Mucosa of descending colon (tissue), 3 donors: ENCODE results near the gene ADAM12. TPM values are rescaled to one million over a fixed set of nuclear protein-coding genes. Genes with fewer than 3 reads are reported as not detected.

Source experiments
- ATAC-seq: fragments of 200-7000 bp; cut with Tn5 transposase; one replicate; pipeline ENCODE4 v1.9.1; 2020; ENCODE audit warnings: mild to moderate bottlenecking, moderate library complexity
- DNase-seq, 3 donors: peaks; one replicate each; pipeline ENCODE4 v3.0.0-alpha.2; 2020
- H3K36me3 ChIP-seq: fragments of 200-600 bp; one replicate; pipeline ENCODE4 v1.8.0; 2021; ENCODE audit warnings: low read depth, mild to moderate bottlenecking
- H3K4me1 ChIP-seq: fragments of 200-600 bp; one replicate; pipeline ENCODE4 v1.8.0; 2021; ENCODE audit warnings: low read depth, mild to moderate bottlenecking
- H3K4me3 ChIP-seq: fragments of 200-600 bp; one replicate; pipeline ENCODE4 v1.8.0; 2021; ENCODE audit warnings: mild to moderate bottlenecking
- H3K9me3 ChIP-seq: fragments of 200-600 bp; one replicate; pipeline ENCODE4 v1.8.0; 2021; ENCODE audit warnings: mild to moderate bottlenecking
- intact Hi-C, 2 donors: fragments of 100-400 bp; cut with DNase I in 1 of 2; cut with micrococcal nuclease in 1 of 2; formaldehyde crosslinking; loops; one replicate each; pipeline versions ENCODE4 v1.11.0 to v1.11.1; 2022; cut with DNase I, micrococcal nuclease
- total RNA-seq, 3 donors: library from RNA; stranded (reverse); fragmentation: NEBNext Ultra II Directional in 2 of 3; extraction: Animal tissue kit (Norgen Biotek cat#: 25700) in 2 of 3; gene quantifications; one replicate each; pipeline versions ENCODE4 v1.2.1 to v1.2.4, GENCODE V29; 2021 to 2023
- TF ChIP-seq, protein P1 (sequence below): fragments of 200-600 bp; IDR thresholded peaks from one replicate; pipeline ENCODE4 v1.8.0; 2022; ENCODE audit warnings: antibody characterized with exemption, mild to moderate bottlenecking
- donor health status: DM: no; HTN: no; CAD: no; lungs with moderate emphysema.
- donor health status: DM: no; HTN: no; CAD: no.
- donor health status: DM: no; HTN: yes; CAD: no.

The ADAM12 gene
- total RNA-seq, 3 donors from 2014 or later: 0.20 to 0.89 (median 0.66) TPM

DNA sequence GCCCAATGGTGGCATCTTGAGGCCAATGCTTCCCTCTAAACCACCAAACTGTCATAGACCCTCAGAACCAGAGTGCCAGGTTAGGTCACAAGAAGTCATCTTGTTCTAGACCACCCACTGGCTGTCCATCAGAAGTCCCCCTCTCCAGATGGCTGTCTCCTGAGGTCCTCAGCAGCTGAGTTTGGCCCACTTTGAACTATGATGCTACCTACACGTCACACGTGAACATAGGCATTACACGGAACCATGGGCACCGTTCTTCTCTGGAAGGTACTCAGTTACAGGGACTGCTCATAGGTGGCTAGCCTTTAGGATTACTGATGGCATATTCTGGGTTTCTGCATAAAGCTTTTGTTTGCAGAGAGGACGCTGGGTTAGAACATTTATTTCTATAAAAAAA, 166.4 kb downstream of the ADAM12 start:
- ATAC-seq (no peak), DNase-seq (no peak)
- no peaks in the 10 kb centered on the region for H3K9me3 ChIP-seq
- H3K36me3 ChIP-seq: no peaks in the 10 kb centered on the region
- intact Hi-C loops: no loop called here
- TF ChIP-seq, protein P1, sequence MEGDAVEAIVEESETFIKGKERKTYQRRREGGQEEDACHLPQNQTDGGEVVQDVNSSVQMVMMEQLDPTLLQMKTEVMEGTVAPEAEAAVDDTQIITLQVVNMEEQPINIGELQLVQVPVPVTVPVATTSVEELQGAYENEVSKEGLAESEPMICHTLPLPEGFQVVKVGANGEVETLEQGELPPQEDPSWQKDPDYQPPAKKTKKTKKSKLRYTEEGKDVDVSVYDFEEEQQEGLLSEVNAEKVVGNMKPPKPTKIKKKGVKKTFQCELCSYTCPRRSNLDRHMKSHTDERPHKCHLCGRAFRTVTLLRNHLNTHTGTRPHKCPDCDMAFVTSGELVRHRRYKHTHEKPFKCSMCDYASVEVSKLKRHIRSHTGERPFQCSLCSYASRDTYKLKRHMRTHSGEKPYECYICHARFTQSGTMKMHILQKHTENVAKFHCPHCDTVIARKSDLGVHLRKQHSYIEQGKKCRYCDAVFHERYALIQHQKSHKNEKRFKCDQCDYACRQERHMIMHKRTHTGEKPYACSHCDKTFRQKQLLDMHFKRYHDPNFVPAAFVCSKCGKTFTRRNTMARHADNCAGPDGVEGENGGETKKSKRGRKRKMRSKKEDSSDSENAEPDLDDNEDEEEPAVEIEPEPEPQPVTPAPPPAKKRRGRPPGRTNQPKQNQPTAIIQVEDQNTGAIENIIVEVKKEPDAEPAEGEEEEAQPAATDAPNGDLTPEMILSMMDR: no peak
- H3K4me1 ChIP-seq: no peaks in the 10 kb centered on the region
- no peak overlapping the region for H3K4me3 ChIP-seq

DNA sequence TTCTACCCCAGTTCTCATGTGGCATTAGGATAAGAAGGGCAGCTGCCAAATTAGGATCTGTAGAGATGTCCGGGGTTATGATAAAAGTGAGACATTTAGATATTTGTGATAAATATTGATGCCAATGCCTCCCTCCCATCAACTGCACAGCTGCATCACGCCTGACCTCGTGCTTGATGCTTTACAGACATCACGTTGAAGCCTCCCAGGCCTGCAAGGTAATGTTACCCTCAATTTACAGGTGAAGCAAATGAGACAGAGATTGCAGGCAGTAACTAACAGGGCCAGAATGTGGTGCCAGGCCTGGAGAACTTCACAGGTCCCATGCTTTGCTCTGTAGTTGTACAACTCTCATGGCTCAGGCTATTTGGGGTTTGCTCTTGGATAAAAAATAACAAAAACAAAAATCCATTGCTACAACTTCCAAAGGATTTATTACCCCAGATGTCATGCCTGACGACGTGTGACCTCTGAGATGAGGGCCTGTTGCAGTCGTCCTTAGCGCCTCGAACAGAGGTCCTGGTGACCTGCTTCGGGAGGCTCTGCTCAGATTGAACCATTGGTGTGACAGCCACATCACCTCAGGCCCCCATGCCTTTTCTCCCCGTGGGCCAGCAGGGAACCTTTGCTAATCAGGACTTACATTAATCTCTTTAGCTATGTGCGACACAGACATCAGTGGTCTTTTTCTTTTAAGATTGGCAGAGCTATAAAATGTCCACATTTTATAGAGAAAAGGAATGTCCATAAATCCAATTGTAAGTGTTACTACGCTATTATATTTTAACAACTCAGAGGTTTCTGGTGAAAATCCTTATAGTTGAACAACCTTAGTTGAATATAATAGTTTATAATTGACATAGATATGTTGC, 169.3 kb downstream of the ADAM12 start:
- TF ChIP-seq, protein P1: no peak
- H3K4me1 ChIP-seq: no peaks in the 10 kb centered on the region
- no peaks in the 10 kb centered on the region for H3K9me3 ChIP-seq
- no peak overlapping the region for H3K4me3 ChIP-seq
- intact Hi-C loops: no loop called here
- ATAC-seq (no peak), DNase-seq (no peak)
- no peaks in the 10 kb centered on the region for H3K36me3 ChIP-seq

DNA sequence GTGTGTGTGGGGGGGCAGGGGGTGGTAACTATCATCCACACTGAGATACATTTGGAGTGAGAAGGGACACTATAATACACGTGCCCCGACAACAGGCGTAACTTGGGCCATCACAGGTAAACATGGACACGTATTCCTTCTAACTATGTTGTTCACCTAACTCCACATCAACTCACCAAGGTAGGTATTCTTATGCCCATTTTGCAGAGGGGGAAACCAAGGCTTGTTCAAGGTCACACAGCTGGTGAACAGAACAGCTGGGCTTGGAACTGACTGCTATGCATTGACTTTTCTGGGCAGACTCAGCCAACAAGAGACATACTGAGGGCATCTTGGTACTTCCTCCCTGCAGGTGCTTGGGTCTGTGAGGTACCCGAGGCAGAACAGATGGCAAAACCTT, 170.1 kb downstream of the ADAM12 start:
- intact Hi-C loops: no loop called here
- ATAC-seq: no peak
- Histone ChIP-seq H3K9me3 (no peaks in the 10 kb centered on the region), H3K36me3 (no peaks in the 10 kb centered on the region), H3K4me1 (no peaks in the 10 kb centered on the region), H3K4me3 (no peak overlapping the region)
- TF ChIP-seq, protein P1: no peak
- no peak for DNase-seq

GRCh38 chr10:126216632-126216961, 171.7 kb downstream of the ADAM12 start:
- H3K4me3 ChIP-seq: no peak overlapping the region
- ATAC-seq (no peak), DNase-seq (no peak)
- TF ChIP-seq, protein P1: no peak
- intact Hi-C loops: no loop called here
- no peaks in the 10 kb centered on the region for H3K4me1 ChIP-seq
- no peaks in the 10 kb centered on the region for H3K36me3 ChIP-seq
- H3K9me3 ChIP-seq: no peaks in the 10 kb centered on the region

DNA sequence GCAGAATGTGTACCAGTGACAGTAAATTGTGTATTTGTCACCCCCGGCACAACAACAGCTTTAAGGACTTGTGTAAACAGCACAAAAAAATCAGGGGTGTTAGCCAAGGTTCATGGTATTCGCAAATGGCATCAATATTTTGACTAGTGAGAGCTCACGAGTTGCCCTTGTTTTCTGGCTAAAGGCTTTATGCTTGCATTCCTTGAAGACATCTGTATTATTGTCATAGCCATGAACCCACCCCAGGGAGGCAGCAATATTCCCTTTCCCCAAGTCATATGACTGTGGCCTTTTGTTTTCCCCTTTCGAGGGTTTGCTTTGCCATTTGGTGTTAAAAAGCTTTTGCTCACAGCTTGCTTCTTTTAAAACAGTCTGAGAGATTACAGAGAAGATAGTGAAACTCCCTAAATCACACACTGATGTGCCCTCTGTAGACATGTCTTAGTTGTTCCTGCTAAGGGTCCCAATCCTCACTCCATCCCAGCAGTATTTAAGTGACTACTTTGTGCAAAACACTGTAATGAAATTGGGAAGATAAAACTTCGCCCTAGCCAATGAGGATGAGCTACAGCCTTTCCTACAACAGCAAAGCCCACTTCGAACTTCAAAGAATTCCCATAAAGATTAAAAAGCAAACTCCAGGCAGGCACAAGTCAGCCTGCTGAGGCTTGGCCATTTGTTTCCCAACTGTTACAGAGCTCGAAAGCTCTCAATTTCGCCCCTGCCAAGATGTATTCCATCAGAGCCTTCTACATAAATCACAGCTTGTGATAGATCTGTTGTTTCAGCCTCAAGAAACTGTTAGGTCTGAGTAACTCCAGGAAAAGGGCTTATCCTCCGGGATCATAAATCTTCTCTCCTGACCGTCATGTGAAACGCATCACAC, 172.3 kb downstream of the ADAM12 start:
- ATAC-seq (no peak), DNase-seq (no peak)
- Histone ChIP-seq H3K4me1 (no peaks in the 10 kb centered on the region), H3K4me3 (no peak overlapping the region), H3K36me3 (no peaks in the 10 kb centered on the region), H3K9me3 (no peaks in the 10 kb centered on the region)
- intact Hi-C loops: no loop called here
- TF ChIP-seq, protein P1: no peak
